ENCODE data around the gene RHBDL1.
A peak's percentile ranks its signal among the peaks of the same experiment; 100 is the strongest.

RHBDL1 gene

DNA sequence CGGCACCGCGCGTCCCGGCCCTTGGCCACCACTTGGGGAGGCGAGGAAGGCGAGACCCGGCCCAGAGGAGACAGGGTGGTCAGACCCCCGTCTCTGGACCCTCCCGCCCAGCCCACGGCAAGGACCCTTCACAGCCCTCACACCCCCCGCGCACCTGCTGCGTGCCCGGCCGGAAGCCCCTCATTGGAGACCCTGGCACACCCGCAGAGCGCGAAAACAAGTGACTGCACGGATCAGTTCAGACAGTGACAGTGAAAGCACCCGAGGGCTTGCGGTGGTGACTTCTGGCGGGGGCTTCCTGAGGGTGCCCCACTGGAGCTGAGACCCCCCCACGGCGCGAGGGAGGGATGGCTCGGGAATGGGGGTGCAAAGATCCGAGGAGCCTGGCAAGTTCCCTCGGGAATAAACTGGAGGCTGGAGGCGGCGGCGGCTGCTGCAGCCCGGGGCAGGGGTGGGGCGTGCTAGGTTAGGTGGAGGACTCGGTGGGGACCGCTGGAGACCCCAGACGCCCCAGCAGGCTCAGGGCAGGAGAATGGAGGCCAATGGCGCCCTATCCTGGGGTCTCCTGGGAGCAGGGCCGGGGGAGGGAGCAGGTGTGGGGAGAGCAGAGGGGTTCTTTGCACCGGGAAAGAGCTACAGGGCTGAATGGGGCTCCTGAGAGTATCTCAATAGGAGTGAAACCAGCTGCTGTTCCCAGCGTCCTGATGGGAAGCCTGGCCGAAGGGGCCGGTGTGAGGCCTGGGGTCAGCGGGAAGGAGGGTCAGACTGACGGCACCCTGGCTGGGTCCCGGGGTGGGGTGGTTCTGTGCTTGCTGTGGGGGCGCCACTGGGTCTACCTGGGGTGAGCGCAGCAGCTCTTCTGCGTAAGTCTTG is 31.0 kb downstream of the RHBDL1 start:
- no peak for DNase-seq (ENCODE audit: low read depth)

DNA sequence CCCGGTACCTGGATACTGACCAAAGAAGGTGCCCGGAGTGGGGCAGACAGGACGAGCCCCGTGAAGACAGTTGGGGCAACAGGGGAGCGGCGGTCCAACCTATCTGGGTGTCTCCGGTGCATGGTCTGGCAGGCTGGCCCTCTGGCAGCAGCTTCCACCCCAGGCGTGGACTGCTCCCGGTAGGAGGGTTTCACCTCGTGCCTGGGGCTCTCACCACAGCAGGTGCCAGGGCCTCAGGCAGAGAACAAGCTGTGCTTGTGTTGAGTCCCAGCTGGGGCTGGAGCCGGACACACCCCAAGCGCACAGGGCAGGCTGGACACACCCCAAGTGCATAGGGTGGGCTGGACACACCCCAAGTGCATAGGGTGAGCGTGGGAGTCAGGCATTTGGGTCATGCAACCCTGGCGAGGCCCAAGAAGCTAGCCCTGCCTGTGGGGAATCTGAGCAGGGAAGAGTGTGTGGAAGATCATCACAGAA is 31.6 kb downstream of the RHBDL1 start:
- no peak for DNase-seq (ENCODE audit: low read depth)

DNA sequence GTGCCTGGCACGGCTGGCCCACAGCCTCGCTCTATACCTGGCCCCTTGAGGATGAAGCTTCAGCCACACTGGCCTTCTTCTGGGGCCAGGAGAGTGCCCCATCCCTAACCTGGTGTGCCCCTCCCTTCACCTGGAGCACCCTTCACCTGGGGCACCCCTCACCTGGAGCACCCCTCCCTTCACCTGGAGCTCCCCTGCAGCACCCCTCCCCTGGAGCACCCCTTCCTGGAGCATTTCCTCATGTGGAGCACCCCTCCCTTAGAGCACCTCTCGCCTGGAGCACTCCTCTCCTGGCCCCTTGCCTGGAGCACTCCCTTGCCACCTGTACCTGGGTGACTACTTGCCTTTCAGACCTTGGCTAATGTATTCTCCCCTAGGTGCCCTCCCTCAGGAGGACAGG is 32.5 kb downstream of the RHBDL1 start:
- no peak for DNase-seq (ENCODE audit: low read depth)

DNA sequence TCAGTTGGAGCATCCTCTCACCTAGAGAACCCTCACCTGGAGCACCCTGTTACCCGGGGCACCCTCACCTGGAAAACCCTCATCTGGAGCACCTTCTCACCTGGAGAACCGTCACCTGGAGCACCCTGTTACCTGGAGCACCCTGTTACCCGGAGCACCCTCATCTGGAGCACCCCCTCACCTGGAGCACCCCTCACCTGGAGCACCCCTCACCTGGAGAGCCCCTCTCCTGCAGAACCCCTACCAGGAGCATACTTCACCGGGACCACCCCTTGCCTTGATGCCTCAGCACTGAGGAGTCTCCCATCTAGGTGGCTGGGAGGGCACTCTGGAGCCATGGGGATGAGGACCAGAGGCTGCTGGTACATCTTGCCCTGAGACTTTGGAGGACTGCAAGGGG is 33.5 kb downstream of the RHBDL1 start:
- no peak for DNase-seq (ENCODE audit: low read depth)

- peak; percentile 70 for DNase-seq (ENCODE audit: low read depth)
Observed at GRCh38 chr16:709566-710499, 34.4 kb downstream of the RHBDL1 start.

DNA sequence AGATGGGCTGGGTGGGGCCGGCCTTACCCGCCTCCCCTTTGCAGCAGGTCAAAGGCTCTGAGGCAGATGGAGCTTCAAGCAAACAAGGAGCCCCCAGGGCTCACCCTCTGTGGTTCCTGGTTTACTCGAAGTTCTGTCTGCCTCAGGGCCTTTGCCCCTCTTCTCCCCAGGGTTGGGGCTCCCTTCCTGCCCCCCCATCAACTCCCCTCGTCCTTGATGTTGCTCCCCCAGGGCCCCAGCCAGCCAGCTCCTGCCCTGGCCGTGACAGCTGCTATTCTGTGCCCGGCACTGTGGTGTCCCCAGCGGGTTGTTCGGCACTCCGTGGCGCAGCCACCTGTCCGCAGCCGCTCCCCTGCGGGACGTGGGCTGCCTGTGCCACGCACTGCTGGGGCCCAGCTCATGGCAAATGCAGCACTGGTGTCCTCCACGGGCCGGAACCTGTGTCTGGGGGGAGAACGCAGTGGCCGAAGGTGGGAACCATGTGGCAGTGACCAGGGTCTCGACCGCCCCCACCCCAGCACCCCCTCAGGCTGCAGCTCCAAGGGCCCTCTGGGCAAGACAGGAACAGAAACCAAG is 35.1 kb downstream of the RHBDL1 start:
- DNase-seq (ENCODE audit: low read depth), result no peak

GRCh38 chr16:711084-711483 is 35.6 kb downstream of the RHBDL1 start:
- DNase-seq (ENCODE audit: low read depth), result no peak

GRCh38 chr16:711548-712320 is 36.3 kb downstream of the RHBDL1 start:
- DNase-seq (ENCODE audit: low read depth), result peak; percentile 48

GRCh38 chr16:712740-713250 is 37.3 kb downstream of the RHBDL1 start:
- peak; percentile 96 for DNase-seq (ENCODE audit: low read depth)

DNA sequence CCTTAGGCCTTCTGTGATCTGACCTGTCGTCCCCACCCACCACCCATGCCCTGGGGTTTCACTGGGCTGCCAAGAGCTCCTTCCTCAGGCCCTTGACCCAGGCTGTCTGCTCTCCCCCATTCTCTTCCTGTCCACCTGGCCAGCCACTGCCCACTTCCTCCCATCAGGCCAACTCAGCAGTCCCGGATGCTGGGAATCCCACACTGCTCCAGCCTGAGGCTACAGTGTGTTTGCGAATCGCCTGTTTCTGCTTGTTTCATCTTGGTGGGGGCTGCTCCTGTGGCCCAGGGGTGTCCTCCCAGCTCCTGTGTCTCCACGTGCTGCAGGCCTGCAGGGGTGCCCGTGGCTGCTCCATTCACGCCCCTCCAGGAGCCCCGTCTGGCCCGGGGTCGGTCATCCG is 38.6 kb downstream of the RHBDL1 start:
- no peak for DNase-seq (ENCODE audit: low read depth)

GRCh38 chr16:714558-715476 is 39.3 kb downstream of the RHBDL1 start, which contains the start of gene METRN:
METRN (plus strand) TSS chr16:715118; CDS start chr16:715290, 172 bp downstream.
- peak; percentile 86 for DNase-seq (ENCODE audit: low read depth)

- DNase-seq (ENCODE audit: low read depth), result no peak
Observed at GRCh38 chr16:715477-716199, 40.2 kb downstream of the RHBDL1 start.

DNA sequence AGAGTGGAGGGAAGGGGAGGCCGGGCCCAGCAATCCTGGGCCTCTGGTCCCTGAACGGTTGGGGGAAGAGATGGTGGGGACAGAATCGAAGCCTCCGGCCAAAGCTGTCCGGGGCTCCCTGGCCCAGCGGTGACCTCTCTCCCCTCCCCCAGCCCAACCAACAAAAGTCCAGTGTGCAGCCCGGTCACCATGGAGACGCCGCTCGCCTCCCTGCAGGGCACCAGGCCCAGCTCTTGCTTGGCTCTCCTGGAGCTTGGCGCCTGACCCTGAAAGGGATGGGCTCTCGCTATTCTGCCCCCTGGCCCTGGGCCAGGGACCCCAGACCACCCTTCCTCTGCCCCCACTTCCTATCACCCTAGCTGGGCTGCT is 40.7 kb downstream of the RHBDL1 start:
- DNase-seq (ENCODE audit: low read depth), result peak; percentile 75

DNA sequence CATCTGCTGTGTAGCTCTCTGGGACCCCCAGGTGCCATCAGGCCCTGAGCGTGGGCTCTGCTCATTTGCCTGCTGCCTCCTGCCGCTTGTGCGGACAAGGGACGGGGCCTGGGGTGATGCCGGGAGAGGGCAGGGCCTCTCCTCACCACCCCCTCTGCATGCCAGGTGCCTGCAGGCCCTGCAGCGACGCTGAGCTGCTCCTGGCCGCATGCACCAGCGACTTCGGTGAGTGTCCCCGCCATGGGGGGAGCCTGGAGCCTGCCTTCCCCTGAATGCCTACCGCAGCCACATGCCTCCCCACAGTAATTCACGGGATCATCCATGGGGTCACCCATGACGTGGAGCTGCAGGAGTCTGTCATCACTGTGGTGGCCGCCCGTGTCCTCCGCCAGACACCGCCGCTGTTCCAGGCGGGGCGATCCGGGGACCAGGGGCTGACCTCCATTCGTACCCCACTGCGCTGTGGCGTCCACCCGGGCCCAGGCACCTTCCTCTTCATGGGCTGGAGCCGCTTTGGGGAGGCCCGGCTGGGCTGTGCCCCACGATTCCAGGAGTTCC is 41.4 kb downstream of the RHBDL1 start:
- DNase-seq (ENCODE audit: low read depth), result no peak

DNA sequence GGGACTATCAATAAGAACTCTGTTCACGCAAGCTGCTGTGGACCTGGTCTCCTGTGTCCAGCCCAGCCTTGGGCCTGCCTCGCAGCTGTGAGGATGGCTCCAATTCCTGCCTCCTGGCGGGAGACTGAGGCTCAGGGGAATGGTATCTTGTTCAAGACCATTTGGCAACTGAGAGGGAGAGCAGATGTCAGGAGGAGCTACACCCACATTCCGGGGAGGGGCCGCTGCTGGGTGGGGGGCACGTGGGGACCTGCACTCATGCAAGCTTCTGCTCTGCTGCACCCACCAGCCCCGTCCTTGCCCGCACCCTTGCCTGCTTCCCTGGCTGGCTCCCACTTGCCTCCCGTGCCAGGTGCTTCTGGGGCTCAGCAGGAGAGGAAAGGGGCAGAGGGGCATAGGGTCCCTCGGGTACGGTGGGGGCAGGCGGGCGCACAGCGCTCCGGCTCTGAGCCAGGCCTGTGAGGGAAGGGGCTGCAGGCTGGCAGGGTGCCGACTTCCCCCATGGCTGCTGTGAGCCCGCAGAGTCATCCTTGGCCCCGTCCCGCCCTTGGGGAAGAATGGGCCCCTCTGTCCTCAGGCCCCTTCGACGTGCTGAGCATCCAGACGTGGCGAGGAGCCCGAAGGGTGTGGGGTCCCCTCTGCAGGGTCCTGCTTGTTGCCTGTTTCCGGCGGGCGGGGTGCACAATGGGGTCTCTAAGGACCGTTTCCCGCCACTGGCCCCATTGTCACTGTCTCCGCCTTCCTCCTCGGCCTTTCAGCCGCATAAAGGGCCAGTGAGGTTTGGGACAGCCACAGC is 42.2 kb downstream of the RHBDL1 start:
- DNase-seq (ENCODE audit: low read depth), result no peak

- DNase-seq (ENCODE audit: low read depth), result no peak
Observed at GRCh38 chr16:718389-718788, 42.9 kb downstream of the RHBDL1 start.

GRCh38 chr16:718922-719321 is 43.5 kb downstream of the RHBDL1 start:
- DNase-seq (ENCODE audit: low read depth), result no peak

DNA sequence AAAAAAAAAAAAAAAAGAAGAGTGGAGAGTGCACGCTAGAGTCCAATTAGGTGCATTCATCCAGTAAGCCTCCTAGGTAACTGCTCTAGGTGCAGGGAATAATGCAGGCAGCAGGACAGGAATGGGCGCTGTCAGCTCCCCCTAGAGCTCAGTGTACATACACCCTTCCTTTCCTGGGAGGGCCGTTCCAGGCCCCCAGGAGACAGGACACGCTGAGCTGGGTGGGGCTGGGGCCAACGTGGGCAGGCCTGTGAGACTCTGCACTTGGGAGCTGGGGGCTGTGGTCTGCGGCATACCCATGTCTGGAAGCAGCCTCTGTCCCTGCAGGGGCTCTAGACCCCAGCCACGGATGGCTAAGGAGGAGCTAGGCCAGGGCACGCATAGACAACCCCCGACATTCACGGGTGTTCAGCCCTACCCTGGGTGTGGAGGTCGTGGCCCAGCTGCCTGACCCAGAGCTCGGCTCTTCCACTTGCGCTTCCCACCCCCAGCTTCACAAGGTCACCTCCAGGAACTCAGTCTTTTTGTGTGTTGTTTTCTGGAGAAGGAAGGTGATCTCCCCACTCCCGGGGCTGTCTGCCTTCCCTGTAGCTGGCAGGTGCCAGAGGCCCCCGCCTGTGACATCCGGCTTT is 44.5 kb downstream of the RHBDL1 start:
- DNase-seq (ENCODE audit: low read depth), result no peak

Measured in fibroblast of gingiva (primary cell).